PFSK-1 (cell line): ENCODE results near the gene H6PD.

Experiments
- FOXP2 ChIP-seq: optimal IDR thresholded peaks from 2 replicates; pipeline ENCODE3; 2011; ENCODE audit warnings: borderline replicate concordance, control low read depth, inconsistent platforms; ENCODE audit not compliant: insufficient read depth; ENCODE audit errors: extremely low read length, extremely low read depth
- POLR2AphosphoS5 ChIP-seq: IDR thresholded peaks from 2 replicates; pipeline ENCODE4 v1.6.1; 2012; ENCODE audit warnings: low read depth, mild to moderate bottlenecking, control low read depth, low read length, moderate library complexity
- SIN3A ChIP-seq: IDR thresholded peaks from 2 replicates; pipeline ENCODE4 v1.6.1; 2012; ENCODE audit warnings: mild to moderate bottlenecking, low read length, moderate library complexity, borderline replicate concordance; ENCODE audit not compliant: insufficient read depth
- TAF1 ChIP-seq: IDR thresholded peaks from 2 replicates; pipeline ENCODE4 v1.6.1; 2012; ENCODE audit warnings: low read length, control low read depth, borderline replicate concordance; ENCODE audit not compliant: insufficient read depth
- TF ChIP-seq, protein P1 (sequence below), 2 experiments: IDR thresholded peaks; 2 replicates each; pipeline versions ENCODE4 v1.6.1 to v1.8.0; 2011 to 2012; ENCODE audit warnings: low read depth in 2 of 2, low read length in 2 of 2, control low read depth in 1 of 2, inconsistent platforms in 1 of 2, mild to moderate bottlenecking in 1 of 2, moderate library complexity in 1 of 2; ENCODE audit not compliant: insufficient read depth in 1 of 2

The H6PD gene

DNA sequence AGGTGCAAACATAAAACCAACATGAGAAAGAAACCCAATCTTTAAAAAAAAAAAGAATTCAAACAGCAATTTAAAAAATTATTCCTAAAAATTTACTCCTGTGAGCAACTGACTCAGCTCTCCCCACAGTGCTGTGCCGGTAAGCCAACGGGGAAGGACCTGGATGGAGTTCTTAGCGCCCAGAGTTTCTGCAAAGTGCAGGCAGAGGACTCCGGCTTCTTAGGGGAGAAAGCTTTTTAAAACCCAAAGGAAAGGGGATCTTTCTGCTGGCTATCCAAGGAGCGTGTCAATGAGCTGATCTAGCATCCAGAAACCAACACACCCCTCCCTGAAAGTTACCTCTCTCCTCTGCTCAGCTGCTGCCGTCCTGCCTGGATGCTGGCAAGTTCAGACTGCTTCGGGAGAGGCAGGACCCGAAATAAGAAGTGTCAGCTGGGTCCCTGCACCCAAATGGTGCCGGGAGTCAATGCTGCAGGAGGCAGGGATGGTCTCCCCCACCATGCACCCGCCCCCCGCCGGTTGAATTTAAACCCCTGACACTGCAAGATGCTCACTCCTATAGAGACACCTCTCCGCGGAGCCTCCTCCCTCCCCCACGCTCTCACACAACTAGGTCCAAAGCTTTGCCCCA, 32.2 kb upstream of the H6PD start:
- TF ChIP-seq TAF1 (no peak), SIN3A (no peak), POLR2AphosphoS5 (no peak), FOXP2 (no peak)

GRCh38 chr1:9203511-9203982, 31.0 kb upstream of the H6PD start:
- no peak for TF ChIP-seq POLR2AphosphoS5
- TF ChIP-seq SIN3A, result no peak
- no peak for TF ChIP-seq FOXP2
- no peak for TF ChIP-seq TAF1
- TF ChIP-seq, protein P1, sequence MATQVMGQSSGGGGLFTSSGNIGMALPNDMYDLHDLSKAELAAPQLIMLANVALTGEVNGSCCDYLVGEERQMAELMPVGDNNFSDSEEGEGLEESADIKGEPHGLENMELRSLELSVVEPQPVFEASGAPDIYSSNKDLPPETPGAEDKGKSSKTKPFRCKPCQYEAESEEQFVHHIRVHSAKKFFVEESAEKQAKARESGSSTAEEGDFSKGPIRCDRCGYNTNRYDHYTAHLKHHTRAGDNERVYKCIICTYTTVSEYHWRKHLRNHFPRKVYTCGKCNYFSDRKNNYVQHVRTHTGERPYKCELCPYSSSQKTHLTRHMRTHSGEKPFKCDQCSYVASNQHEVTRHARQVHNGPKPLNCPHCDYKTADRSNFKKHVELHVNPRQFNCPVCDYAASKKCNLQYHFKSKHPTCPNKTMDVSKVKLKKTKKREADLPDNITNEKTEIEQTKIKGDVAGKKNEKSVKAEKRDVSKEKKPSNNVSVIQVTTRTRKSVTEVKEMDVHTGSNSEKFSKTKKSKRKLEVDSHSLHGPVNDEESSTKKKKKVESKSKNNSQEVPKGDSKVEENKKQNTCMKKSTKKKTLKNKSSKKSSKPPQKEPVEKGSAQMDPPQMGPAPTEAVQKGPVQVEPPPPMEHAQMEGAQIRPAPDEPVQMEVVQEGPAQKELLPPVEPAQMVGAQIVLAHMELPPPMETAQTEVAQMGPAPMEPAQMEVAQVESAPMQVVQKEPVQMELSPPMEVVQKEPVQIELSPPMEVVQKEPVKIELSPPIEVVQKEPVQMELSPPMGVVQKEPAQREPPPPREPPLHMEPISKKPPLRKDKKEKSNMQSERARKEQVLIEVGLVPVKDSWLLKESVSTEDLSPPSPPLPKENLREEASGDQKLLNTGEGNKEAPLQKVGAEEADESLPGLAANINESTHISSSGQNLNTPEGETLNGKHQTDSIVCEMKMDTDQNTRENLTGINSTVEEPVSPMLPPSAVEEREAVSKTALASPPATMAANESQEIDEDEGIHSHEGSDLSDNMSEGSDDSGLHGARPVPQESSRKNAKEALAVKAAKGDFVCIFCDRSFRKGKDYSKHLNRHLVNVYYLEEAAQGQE (IDR thresholded peaks at IDR 0.05; ENCODE audit: insufficient read depth in 1 of 2, low read depth in 2 of 2, low read length in 2 of 2), result no peak

DNA sequence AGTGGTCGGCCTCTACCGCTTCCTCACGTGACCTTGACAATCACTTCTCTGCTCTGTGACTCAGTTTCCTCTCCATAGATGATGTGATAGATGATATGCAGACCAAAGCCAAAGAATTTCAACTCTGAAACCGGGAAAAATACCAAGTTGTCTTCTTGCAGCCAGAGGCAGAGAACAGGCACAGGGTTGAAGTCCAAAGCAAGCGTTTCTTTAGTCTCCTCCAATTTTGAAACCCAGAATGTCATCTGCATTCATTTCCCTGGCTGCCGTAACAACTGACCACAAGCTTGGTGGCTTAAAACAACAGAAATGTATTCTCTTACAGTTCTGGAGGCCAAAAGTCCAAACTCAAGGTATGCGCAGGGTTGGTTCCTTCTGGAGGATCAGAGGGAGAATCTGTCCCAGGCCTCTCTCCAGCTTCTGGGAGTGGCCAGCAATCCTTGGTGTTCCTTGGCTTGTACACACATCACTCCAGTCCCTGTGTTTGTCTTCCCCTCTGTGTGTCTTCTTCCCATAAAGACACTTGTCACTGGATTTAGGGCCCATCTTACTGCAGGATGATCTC, 30.3 kb upstream of the H6PD start:
- TF ChIP-seq POLR2AphosphoS5 (no peak), FOXP2 (no peak), SIN3A (no peak), TAF1 (no peak)
- TF ChIP-seq, protein P1 (IDR thresholded peaks at IDR 0.05; ENCODE audit: insufficient read depth in 1 of 2, low read depth in 2 of 2, low read length in 2 of 2), result no peak

DNA sequence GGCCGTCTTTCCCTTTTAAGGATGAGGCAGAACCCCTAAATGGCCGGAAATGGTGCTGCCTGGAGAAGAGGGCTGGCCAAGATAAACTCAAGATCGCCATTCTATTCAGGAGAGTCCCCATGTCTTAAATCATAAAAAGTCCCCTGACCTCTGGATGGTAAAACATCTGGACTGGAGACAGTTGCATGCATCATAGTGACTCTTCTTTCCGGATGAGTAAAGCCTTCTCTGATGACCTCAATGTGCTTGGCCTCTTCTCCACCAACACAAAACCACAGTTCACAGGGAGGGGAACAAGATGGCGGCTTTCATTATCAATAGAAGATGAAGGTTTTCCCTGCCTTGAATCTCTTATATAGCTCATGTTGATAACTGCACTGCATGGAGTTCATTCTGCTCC, 27.5 kb upstream of the H6PD start:
- TF ChIP-seq POLR2AphosphoS5, result no peak
- TF ChIP-seq SIN3A, result no peak
- TF ChIP-seq FOXP2, result no peak
- no peak for TF ChIP-seq TAF1
- TF ChIP-seq, protein P1 (IDR thresholded peaks at IDR 0.05; ENCODE audit: insufficient read depth in 1 of 2, low read depth in 2 of 2, low read length in 2 of 2), result no peak

- TF ChIP-seq, protein P1 (IDR thresholded peaks at IDR 0.05; ENCODE audit: insufficient read depth in 1 of 2, low read depth in 2 of 2, low read length in 2 of 2), result no peak
Observed at GRCh38 chr1:9207715-9208114, 26.9 kb upstream of the H6PD start.
